Iris pigment epithelial cell (primary cell): ENCODE measurements around the gene CCT3.

Source experiments
- DNase-seq: peaks from one replicate; pipeline ENCODE4 v3.0.0-alpha.2; 2011; ENCODE audit warnings: low read depth

The CCT3 gene

GRCh38 chr1:156279837-156280236 lies 58.3 kb downstream of the CCT3 start:
- DNase-seq = no peak

DNA sequence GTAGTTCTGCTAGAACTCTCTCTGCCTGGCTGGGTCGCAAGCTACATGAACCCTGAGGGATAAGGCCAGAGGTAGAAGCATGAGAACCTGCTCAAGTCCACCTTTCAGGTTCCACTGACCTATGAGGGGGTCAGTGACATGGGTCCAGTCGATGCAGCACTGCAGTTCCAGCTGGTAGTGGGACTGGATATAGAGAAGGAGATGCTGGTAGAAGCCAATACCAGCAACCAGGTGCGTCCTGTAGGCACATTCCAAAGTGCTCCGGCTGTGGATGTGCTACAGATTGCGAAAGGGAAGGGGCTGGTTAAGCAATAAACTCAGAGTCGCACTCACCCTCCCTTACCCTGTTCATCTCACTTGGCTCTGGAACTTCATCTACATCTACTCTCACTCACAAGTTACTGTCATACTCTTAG lies 61.1 kb downstream of the CCT3 start:
- peak; percentile 62 for DNase-seq

DNA sequence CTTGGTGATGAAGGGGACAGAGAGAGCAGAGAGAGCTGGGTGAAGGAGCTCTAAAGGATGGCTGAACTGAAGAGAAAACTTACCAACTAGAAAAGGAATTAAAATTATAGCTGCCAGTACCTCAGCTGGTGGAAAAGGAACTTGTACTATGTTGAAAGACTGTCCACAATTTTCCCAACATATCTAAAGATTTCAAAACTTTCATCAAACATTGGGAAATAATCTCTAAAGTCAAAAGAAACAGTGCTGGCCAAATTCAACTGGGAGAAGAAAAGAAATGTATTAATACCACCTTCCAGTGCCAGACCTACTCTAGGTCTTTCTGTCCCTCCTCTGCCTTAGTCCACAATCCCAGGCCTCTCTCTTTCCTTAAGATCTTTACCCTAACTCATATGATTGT lies 61.6 kb downstream of the CCT3 start:
- DNase-seq = no peak

DNA sequence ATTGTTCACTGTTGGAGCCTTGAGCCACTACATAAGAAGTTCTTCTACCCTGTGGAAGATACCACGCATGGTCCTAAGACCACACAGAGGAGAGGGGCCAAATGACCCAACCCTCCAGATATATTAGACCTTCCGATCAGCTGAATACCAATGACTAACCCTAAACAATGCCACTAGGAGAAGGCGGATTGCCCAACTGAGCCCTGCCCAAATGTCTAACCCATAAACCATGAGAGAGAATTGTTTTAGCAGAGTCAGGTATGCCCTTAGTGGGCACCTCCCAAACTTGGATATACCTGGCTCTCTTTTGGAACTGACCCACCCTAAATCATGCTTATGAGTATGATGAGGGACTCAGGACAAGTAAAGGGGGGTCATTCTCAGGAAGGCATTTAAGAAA lies 67.8 kb downstream of the CCT3 start:
- no peak for DNase-seq

DNA sequence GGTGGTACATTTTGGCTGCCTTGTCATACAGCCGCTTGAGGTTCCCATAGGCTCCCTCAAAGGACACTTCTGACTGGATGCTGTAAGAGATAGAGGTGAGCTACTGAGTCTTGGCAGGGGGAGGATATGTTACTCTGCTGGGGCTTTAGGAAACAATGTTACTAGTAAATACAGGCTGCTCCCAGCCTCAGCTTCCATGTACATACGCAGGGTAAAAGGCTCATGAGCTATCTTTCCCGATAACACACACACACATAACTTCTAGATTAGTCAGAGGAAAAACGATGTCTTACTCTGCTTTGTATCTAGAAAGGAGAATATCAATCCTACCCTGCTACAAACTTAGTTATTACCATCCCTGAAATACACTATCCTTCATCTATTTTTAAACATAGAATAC lies 69.8 kb downstream of the CCT3 start:
- DNase-seq = peak; percentile 81

- no peak for DNase-seq
Observed at GRCh38 chr1:156266051-156266450, 72.0 kb downstream of the CCT3 start.

GRCh38 chr1:156263288-156263655 lies 74.8 kb downstream of the CCT3 start:
- DNase-seq = no peak

DNA sequence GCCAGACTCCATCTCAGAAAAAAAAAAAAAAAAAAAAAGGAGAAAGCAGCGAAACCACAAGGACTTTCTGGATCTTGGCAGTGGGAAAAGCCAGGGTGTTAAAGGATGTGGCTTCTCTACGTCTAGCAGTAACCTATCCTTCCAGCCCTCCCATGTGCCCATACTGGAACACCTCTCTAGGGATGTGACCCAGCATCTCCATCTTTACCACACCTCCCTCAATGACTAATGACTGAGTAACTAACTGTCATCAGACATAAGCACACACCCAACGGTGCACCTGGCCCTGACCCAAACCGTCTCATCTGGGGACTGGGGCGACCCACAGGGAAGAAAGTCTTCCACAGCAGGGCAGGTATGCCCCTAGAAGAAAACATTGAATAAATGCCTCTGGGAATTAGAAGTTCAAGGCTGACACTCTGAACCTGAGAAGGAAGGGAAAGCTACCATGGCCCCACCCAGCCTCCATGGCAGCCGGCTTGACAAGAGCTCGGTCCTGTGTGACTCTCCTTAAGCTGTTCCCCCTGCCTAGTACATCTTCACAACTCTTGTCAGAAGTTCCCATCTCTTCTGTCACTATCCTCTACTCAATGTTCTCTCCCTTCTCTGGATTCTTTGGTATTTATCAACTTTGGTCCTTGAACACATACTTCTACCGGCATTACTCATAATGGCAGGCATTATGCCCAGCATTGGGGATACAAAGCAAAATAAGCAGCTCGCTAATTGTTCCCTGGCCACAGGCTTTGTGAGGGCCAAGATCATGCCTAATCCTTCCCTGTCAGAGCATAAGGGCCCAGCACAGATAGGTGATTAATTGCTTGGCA lies 75.4 kb downstream of the CCT3 start:
- peak; percentile 82 for DNase-seq

GRCh38 chr1:156260896-156261295 lies 77.2 kb downstream of the CCT3 start:
- DNase-seq = no peak

GRCh38 chr1:156259805-156260204 lies 78.3 kb downstream of the CCT3 start:
- no peak for DNase-seq
